Transverse colon (tissue), 3 donors: ENCODE measurements around the gene OR5H2.

Experiments
- CTCF ChIP-seq, 5 experiments: fragments of 200-600 bp in 3 of 5; fragments of 450-650 bp in 2 of 5; sonication (generic) in 3 of 5; IDR thresholded peaks; 1 replicate in 2 of 5; 2 replicates in 3 of 5; pipeline ENCODE4 v1.5.1; 2016 to 2017; ENCODE audit warnings: antibody characterized with exemption in 5 of 5, inconsistent platforms in 3 of 5, mild to moderate bottlenecking in 2 of 5, moderate library complexity in 1 of 5
- POLR2A ChIP-seq: fragments of 450-650 bp; IDR thresholded peaks from one replicate; pipeline ENCODE4 v1.6.1; 2016; ENCODE audit warnings: antibody characterized with exemption, mild to moderate bottlenecking, moderate library complexity

- TF ChIP-seq CTCF (IDR thresholded peaks at IDR 0.05), result no peak
- TF ChIP-seq POLR2A, result no peak
These were observed 40.1 kb upstream of the OR5H2 start for GRCh38 chr3:98242155-98242554.
